Activated CD8-positive, alpha-beta T cell treated with anti-CD3 and anti-CD28 coated beads for 36 hours (primary cell): ENCODE results near the gene RXRA. TPM values are rescaled to one million over a fixed set of nuclear protein-coding genes. Genes with fewer than 3 reads are reported as not detected.

ENCODE experiments used
- ATAC-seq: fragments of 200-7000 bp; cut with Tn5 transposase; one replicate; pipeline ENCODE4 v1.10.0; 2021; ENCODE audit warnings: mild to moderate bottlenecking, moderate library complexity
- CTCF ChIA-PET: fragments of 350-600 bp; sonication (Branson Sonifier 250); formaldehyde crosslinking; loops from one replicate; lab custom pipeline; 2021; ENCODE audit warnings: antibody characterized with exemption; lab: Charles Lee
- POLR2A ChIA-PET: fragments of 350-600 bp; sonication (Branson Sonifier 250); formaldehyde crosslinking; loops from one replicate; lab custom pipeline; 2021; ENCODE audit warnings: antibody characterized with exemption; lab: Charles Lee
- DNase-seq: peaks from one replicate; pipeline ENCODE4 v3.0.0-alpha.2; 2020
- H3K27ac Mint-ChIP-seq: one replicate; pipeline ENCODE4 v1.8.0; 2021; ENCODE audit warnings: mild to moderate bottlenecking, mixed read lengths
- H3K27me3 Mint-ChIP-seq: one replicate; pipeline ENCODE4 v1.8.0; 2021; ENCODE audit warnings: mixed read lengths
- H3K36me3 Mint-ChIP-seq: one replicate; pipeline ENCODE4 v1.8.0; 2021; ENCODE audit warnings: low read depth, mixed read lengths
- H3K4me1 Mint-ChIP-seq: one replicate; pipeline ENCODE4 v1.8.0; 2021; ENCODE audit warnings: low read depth, mixed read lengths
- H3K4me3 Mint-ChIP-seq: one replicate; pipeline ENCODE4 v1.8.0; 2021; ENCODE audit warnings: mild to moderate bottlenecking, moderate library complexity, mixed read lengths
- H3K9me3 Mint-ChIP-seq: one replicate; pipeline ENCODE4 v1.8.0; 2021; ENCODE audit warnings: mixed read lengths
- intact Hi-C: fragments of 100-400 bp; cut with micrococcal nuclease; formaldehyde crosslinking; loops from one replicate; pipeline ENCODE4 v1.10.0; 2022
- total RNA-seq, 2 experiments: library from RNA; stranded (reverse); gene quantifications; one replicate each; pipeline ENCODE4 v1.2.3, GENCODE V29; 2021
- TF ChIP-seq, protein P1 (sequence below): fragments of 200-600 bp; IDR thresholded peaks from one replicate; pipeline ENCODE4 v1.8.0; 2022; ENCODE audit warnings: antibody characterized with exemption, mild to moderate bottlenecking

The RXRA gene
- total RNA-seq, 2 experiments from 2014 or later, result 23.2 to 23.8 TPM

DNA sequence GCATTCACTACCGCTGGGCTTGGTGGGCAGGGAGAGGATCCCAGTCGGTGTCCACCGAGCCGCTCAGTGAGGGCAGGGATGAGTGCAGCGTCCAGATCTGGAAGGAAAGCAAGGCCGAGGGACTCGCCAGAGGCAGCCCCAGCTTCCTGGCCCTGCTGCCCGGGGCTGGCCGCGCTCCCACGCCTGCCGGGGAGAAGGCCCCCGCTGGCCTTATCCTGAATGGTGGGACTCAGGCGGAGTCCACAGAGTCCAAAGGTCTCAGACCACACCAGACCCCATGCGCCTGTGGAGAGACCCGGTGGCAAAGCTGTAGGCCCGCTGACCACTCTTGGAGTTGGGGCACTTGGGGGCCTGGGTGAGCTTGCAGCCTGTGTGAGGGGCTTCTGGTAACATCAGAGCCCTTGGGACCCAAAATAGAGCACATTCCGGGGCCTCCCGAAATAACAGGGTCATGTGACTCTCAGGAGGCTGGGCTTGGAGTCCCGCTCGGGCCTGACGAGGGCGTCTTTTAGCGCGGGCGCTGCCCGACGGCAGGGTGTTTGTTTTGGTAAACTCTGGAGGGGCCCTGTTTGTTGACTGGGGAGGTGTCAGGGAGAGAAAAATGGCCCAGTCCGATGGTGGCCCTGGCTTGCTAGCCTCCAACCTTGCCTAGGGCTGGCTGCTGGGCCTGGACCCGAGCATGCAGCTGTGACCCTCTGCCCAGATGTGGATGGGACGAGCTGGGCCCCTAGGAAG is 2.8 kb downstream of the RXRA start:
- Mint-ChIP-seq H3K36me3 (no peaks in the 10 kb centered on the region), H3K4me1 (peaks cover 7% of the 10 kb centered on the region), H3K27me3 (peaks cover 10% of the 10 kb centered on the region), H3K4me3 (no peak overlapping the region), H3K27ac (no peak overlapping the region), H3K9me3 (no peaks in the 10 kb centered on the region)
- ChIA-PET POLR2A (interaction anchor here (1.6 kb wide), 1 partner anchor 113 kb away, joined by 5 read pairs; no protein-coding TSS in a partner anchor), CTCF (interaction anchor here (0.8 to 1.2 kb wide), 2 partner anchors 115 to 166 kb away, joined by 3 read pairs; no protein-coding TSS in a partner anchor)
- intact Hi-C loops, result no loop called here
- no peak for DNase-seq
- ATAC-seq, result no peak
- TF ChIP-seq, protein P1, sequence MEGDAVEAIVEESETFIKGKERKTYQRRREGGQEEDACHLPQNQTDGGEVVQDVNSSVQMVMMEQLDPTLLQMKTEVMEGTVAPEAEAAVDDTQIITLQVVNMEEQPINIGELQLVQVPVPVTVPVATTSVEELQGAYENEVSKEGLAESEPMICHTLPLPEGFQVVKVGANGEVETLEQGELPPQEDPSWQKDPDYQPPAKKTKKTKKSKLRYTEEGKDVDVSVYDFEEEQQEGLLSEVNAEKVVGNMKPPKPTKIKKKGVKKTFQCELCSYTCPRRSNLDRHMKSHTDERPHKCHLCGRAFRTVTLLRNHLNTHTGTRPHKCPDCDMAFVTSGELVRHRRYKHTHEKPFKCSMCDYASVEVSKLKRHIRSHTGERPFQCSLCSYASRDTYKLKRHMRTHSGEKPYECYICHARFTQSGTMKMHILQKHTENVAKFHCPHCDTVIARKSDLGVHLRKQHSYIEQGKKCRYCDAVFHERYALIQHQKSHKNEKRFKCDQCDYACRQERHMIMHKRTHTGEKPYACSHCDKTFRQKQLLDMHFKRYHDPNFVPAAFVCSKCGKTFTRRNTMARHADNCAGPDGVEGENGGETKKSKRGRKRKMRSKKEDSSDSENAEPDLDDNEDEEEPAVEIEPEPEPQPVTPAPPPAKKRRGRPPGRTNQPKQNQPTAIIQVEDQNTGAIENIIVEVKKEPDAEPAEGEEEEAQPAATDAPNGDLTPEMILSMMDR, result no peak

DNA sequence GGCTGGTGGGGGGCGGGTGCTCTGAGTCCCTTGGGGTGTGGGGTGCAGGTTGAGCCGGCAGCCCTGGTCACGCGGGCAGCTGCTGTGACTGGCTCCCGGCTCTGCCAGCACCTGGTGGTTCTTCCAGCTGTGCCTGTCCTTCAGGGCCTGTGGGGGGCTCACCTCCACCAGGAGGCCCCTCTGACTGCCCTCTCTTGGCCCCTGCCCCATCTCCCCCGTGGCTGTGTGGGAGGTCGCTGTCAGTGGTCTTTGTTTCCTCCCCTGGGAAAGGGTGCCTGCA is 3.3 kb downstream of the RXRA start:
- intact Hi-C loops, result no loop called here
- TF ChIP-seq, protein P1, result no peak
- no peak for DNase-seq
- Mint-ChIP-seq H3K4me3 (no peak overlapping the region), H3K4me1 (peaks cover 6% of the 10 kb centered on the region), H3K9me3 (no peaks in the 10 kb centered on the region), H3K27me3 (peaks cover 9% of the 10 kb centered on the region), H3K27ac (no peak overlapping the region), H3K36me3 (no peaks in the 10 kb centered on the region)
- ChIA-PET CTCF (interaction anchor here (1.0 kb wide), 1 partner anchor 114 kb away, joined by 3 read pairs; no protein-coding TSS in a partner anchor), POLR2A (no interaction called here)
- ATAC-seq, result no peak

DNA sequence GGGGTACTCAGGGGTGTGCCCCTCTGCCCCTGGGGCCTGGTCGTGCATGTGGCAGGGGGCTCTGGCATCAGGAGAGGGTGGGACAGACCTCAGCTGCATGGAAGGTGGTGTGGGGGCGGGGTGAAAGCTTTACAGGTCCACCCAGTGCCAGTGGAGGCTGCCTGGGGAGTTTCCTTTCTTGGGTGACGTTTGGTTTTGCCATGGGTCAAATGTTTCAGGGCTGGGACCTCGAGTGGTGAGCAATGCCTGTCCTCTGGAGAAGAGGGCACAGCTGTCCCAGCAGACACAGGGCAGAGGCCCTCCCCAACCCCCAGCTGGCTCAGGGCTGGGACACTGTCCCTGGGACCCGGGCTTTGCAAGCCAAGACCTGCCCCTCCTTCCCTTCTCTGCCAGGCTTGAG is 3.6 kb downstream of the RXRA start:
- Mint-ChIP-seq H3K36me3 (no peaks in the 10 kb centered on the region), H3K27me3 (peaks cover 7% of the 10 kb centered on the region), H3K27ac (no peak overlapping the region), H3K9me3 (no peaks in the 10 kb centered on the region), H3K4me3 (no peak overlapping the region), H3K4me1 (peaks cover 3% of the 10 kb centered on the region)
- DNase-seq, result no peak
- POLR2A ChIA-PET, result no interaction called here
- TF ChIP-seq, protein P1, result no peak
- CTCF ChIA-PET, result interaction anchor here (1.0 kb wide), 1 partner anchor 114 kb away, joined by 3 read pairs; no protein-coding TSS in a partner anchor
- no peak for ATAC-seq
- intact Hi-C loops, result no loop called here

DNA sequence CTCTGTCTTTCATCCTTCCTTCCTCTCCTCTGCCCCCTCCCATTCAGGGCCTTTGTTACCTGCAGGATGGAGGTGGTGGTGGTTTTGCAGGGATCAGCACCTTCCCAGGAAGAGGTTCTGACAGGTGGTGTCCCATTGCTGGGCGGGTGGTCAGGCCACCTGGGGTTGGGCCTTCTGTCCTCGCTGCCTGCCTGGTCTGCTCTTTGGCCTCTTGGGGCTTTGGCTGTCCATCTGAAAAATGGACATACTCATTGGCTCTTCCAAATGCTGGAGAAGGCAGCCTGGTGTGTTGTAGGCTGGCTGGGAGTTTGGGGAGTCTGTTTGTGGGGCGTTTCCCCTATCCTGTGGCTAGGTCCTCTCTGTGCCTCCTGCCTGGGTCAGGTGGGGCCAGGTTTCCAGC is 4.3 kb downstream of the RXRA start:
- ChIA-PET CTCF (interaction anchor here (1.0 kb wide), 1 partner anchor 113 kb away, joined by 3 read pairs; no protein-coding TSS in a partner anchor), POLR2A (no interaction called here)
- H3K36me3 Mint-ChIP-seq, result no peaks in the 10 kb centered on the region
- ATAC-seq, result no peak
- DNase-seq, result no peak
- H3K27ac Mint-ChIP-seq, result no peak overlapping the region
- TF ChIP-seq, protein P1, result no peak
- H3K4me3 Mint-ChIP-seq, result no peak overlapping the region
- intact Hi-C loops, result no loop called here
- H3K4me1 Mint-ChIP-seq, result peaks cover 3% of the 10 kb centered on the region
- H3K27me3 Mint-ChIP-seq, result peaks cover 5% of the 10 kb centered on the region
- no peaks in the 10 kb centered on the region for H3K9me3 Mint-ChIP-seq

DNA sequence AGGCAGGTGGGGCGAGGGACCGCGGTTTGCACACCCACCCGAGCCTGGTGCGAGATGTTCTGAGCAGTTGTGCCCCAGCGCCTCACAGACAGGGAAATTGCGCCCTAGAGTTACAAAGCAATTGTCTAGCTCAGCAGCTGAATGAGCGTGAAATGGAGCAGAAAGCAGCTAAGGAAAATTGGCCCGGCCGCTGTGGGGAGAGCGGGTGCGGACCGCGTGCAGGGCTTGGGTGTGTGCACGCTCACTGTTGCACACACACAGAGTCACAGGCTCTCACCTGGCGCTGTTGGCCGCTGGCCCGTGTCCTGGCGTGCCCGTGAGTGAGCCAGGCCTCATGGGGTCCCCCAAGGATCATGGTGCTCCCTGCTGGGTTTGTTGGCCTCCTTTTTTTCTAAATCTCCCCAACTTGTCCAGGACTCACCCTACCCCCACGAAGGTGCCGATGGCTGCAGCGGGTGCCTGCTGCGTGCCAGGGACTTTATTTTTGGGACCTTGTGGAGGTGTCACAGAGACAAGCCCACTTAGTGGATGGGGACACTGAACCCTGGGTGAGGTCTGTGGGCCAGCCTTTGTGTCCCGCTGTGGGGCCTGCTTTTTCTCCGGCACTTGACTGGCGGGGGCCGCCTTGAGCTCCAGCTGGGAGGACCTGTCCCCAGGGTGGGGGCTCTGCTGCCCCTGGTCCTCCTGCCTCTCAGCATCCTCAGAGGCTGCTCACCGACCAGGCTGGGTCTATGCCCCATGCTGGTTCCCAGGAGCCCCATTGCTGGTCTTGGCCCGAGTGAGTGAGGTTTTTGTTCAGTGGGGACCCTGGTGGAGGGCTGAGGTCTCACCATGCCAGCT is 5.2 kb downstream of the RXRA start:
- peaks cover 5% of the 10 kb centered on the region for H3K27me3 Mint-ChIP-seq
- intact Hi-C loops, result no loop called here
- peaks cover 3% of the 10 kb centered on the region for H3K4me1 Mint-ChIP-seq
- TF ChIP-seq, protein P1, result no peak
- H3K9me3 Mint-ChIP-seq, result no peaks in the 10 kb centered on the region
- H3K36me3 Mint-ChIP-seq, result no peaks in the 10 kb centered on the region
- CTCF ChIA-PET, result no interaction called here
- DNase-seq, result no peak
- ATAC-seq, result no peak
- H3K27ac Mint-ChIP-seq, result no peak overlapping the region
- H3K4me3 Mint-ChIP-seq, result no peak overlapping the region
- POLR2A ChIA-PET, result no interaction called here
